CD4-positive, alpha-beta T cell (primary cell): Measurements from ENCODE around the gene PRR15. TPM values are rescaled to one million over a fixed set of nuclear protein-coding genes. Genes with fewer than 3 reads are reported as not detected.

Source experiments
- ATAC-seq: fragments of 200-7000 bp; cut with Tn5 transposase; one replicate; pipeline ENCODE4 v1.10.0; 2022; ENCODE audit warnings: mild to moderate bottlenecking; ENCODE audit not compliant: poor library complexity
- CTCF ChIA-PET: fragments of 350-600 bp; sonication (Branson Sonifier 250); formaldehyde crosslinking; loops from one replicate; lab custom pipeline; 2021; ENCODE audit warnings: antibody characterized with exemption, inconsistent platforms; lab: Charles Lee
- POLR2A ChIA-PET: fragments of 350-600 bp; sonication (Branson Sonifier 250); formaldehyde crosslinking; loops from one replicate; lab custom pipeline; 2021; ENCODE audit warnings: antibody characterized with exemption, inconsistent platforms; lab: Charles Lee
- DNase-seq, 14 experiments: peaks; one replicate each; pipeline ENCODE4 v3.0.0-alpha.2; 2013 to 2020; ENCODE audit warnings: mixed read lengths in 2 of 14
- H3K27ac ChIP-seq, 2 donors: one replicate each; pipeline versions ENCODE4 v1.5.1 to v1.7.0; 2013; ENCODE audit warnings: low read length in 2 of 2, low read depth in 1 of 2, mild to moderate bottlenecking in 1 of 2
- H3K27me3 ChIP-seq, 2 experiments: 1 replicate in 1 of 2; 2 replicates in 1 of 2; pipeline versions ENCODE4 v1.6.1 to v1.7.0; 2013; ENCODE audit warnings: low read length in 2 of 2, control low read depth in 1 of 2, mild to moderate bottlenecking in 1 of 2, moderate library complexity in 1 of 2; ENCODE audit not compliant: insufficient read depth in 2 of 2, control insufficient read depth in 1 of 2
- H3K36me3 ChIP-seq: one replicate; pipeline ENCODE4 v1.6.1; 2013; ENCODE audit warnings: low read length, control low read depth; ENCODE audit not compliant: insufficient read depth
- H3K4me1 ChIP-seq: one replicate; pipeline ENCODE4 v1.6.1; 2013; ENCODE audit warnings: low read length, control low read depth; ENCODE audit not compliant: insufficient read depth
- H3K4me3 ChIP-seq: one replicate; pipeline ENCODE4 v1.5.1; 2013; ENCODE audit warnings: mild to moderate bottlenecking, low read length, moderate library complexity
- H3K9me3 ChIP-seq, 2 experiments: 1 replicate in 1 of 2; 2 replicates in 1 of 2; pipeline versions ENCODE4 v1.6.1 to v1.7.0; 2013; ENCODE audit warnings: low read length in 2 of 2, mild to moderate bottlenecking in 2 of 2, control low read depth in 1 of 2, moderate library complexity in 1 of 2; ENCODE audit not compliant: control insufficient read depth in 1 of 2, insufficient read depth in 1 of 2
- H3K27ac Mint-ChIP-seq: one replicate; pipeline ENCODE4 v1.8.0; 2020; ENCODE audit warnings: mixed read lengths
- H3K27me3 Mint-ChIP-seq: one replicate; pipeline ENCODE4 v1.8.0; 2021; ENCODE audit warnings: mixed read lengths
- H3K36me3 Mint-ChIP-seq: one replicate; pipeline ENCODE4 v1.8.0; 2021; ENCODE audit warnings: low read depth, mixed read lengths
- H3K4me1 Mint-ChIP-seq: one replicate; pipeline ENCODE4 v1.8.0; 2021; ENCODE audit warnings: low read depth, mixed read lengths
- H3K4me3 Mint-ChIP-seq: one replicate; pipeline ENCODE4 v1.8.0; 2020; ENCODE audit warnings: mild to moderate bottlenecking, mixed read lengths
- H3K9me3 Mint-ChIP-seq: one replicate; pipeline ENCODE4 v1.8.0; 2020; ENCODE audit warnings: mixed read lengths
- intact Hi-C, 2 experiments: fragments of 100-400 bp; cut with DNase I in 1 of 2; cut with micrococcal nuclease in 1 of 2; formaldehyde crosslinking; loops; one replicate each; pipeline versions ENCODE4 v1.15.1 to v1.9.0; 2023 to 2025; cut with DNase I, micrococcal nuclease
- total RNA-seq, 174 experiments: library from RNA in 2 of 174; stranded (reverse) in 2 of 174; gene quantifications; one replicate each; pipeline ENCODE4 v1.2.3 and lab custom pipeline; 2021 to 2026
- TF ChIP-seq, protein P1 (sequence below): fragments of 200-600 bp; IDR thresholded peaks from one replicate; pipeline ENCODE4 v1.8.0; 2022; ENCODE audit warnings: antibody characterized with exemption, mild to moderate bottlenecking

PRR15 gene
- total RNA-seq, 2 experiments from 2014 or later, result not detected

- no peaks in the 10 kb centered on the region for H3K4me1 Mint-ChIP-seq
- Histone ChIP-seq H3K36me3 (no peaks in the 10 kb centered on the region), H3K27ac (no peak overlapping the region), H3K4me3 (no peak overlapping the region), H3K27me3 (peaks cover 2 to 3% of the 10 kb centered on the region in 2 experiments), H3K9me3 (peaks cover 6 to 10% of the 10 kb centered on the region in 2 experiments), H3K4me1 (no peaks in the 10 kb centered on the region)
- H3K27me3 Mint-ChIP-seq, result peaks cover 63% of the 10 kb centered on the region
- no peak for ATAC-seq
- DNase-seq, result no peak
- TF ChIP-seq, protein P1, sequence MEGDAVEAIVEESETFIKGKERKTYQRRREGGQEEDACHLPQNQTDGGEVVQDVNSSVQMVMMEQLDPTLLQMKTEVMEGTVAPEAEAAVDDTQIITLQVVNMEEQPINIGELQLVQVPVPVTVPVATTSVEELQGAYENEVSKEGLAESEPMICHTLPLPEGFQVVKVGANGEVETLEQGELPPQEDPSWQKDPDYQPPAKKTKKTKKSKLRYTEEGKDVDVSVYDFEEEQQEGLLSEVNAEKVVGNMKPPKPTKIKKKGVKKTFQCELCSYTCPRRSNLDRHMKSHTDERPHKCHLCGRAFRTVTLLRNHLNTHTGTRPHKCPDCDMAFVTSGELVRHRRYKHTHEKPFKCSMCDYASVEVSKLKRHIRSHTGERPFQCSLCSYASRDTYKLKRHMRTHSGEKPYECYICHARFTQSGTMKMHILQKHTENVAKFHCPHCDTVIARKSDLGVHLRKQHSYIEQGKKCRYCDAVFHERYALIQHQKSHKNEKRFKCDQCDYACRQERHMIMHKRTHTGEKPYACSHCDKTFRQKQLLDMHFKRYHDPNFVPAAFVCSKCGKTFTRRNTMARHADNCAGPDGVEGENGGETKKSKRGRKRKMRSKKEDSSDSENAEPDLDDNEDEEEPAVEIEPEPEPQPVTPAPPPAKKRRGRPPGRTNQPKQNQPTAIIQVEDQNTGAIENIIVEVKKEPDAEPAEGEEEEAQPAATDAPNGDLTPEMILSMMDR, result no peak
- intact Hi-C loops, result no loop called here
- POLR2A ChIA-PET, result no interaction called here
- CTCF ChIA-PET, result no interaction called here
- H3K36me3 Mint-ChIP-seq, result no peaks in the 10 kb centered on the region
- H3K9me3 Mint-ChIP-seq, result no peaks in the 10 kb centered on the region
- H3K27ac Mint-ChIP-seq, result no peak overlapping the region
- H3K4me3 Mint-ChIP-seq, result no peak overlapping the region
Observed at GRCh38 chr7:29572558-29572957, 8.9 kb downstream of the PRR15 start.

- Histone ChIP-seq H3K9me3 (peaks cover 9 to 10% of the 10 kb centered on the region in 2 experiments), H3K4me3 (no peak overlapping the region), H3K4me1 (no peaks in the 10 kb centered on the region), H3K27me3 (peaks cover 0 to 3% of the 10 kb centered on the region in 2 experiments), H3K36me3 (no peaks in the 10 kb centered on the region), H3K27ac (no peak overlapping the region)
- POLR2A ChIA-PET, result no interaction called here
- no peaks in the 10 kb centered on the region for H3K36me3 Mint-ChIP-seq
- intact Hi-C loops, result no loop called here
- peaks cover 60% of the 10 kb centered on the region for H3K27me3 Mint-ChIP-seq
- ATAC-seq, result no peak
- H3K4me1 Mint-ChIP-seq, result no peaks in the 10 kb centered on the region
- CTCF ChIA-PET, result no interaction called here
- H3K9me3 Mint-ChIP-seq, result no peaks in the 10 kb centered on the region
- no peak overlapping the region for H3K4me3 Mint-ChIP-seq
- DNase-seq, result no peak
- TF ChIP-seq, protein P1, result no peak
- no peak overlapping the region for H3K27ac Mint-ChIP-seq
Observed at GRCh38 chr7:29573567-29573966, 9.9 kb downstream of the PRR15 start.

DNA sequence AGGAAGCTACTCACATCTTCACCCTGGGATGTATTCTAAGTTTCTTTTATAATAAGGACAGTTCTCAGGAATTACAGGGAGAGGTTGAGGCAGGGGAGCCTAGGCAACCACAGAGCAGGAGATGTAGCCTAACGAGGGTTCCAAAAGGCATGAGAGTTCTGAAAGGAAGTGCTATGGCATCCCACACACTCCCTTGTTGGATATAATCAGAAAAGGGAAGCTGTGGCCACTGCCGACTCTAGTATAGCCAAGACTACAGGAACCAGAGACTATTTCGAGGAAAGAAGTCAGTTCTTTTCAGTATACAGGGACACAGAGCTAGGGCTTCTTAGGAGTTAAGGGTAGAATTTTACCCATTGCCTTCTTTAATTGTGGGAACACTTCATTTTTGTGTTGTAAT lies 11.0 kb downstream of the PRR15 start:
- no peak overlapping the region for H3K4me3 Mint-ChIP-seq
- intact Hi-C loops, result no loop called here
- no peaks in the 10 kb centered on the region for H3K36me3 Mint-ChIP-seq
- no peak overlapping the region for H3K4me3 ChIP-seq
- TF ChIP-seq, protein P1, result no peak
- H3K27ac Mint-ChIP-seq, result no peak overlapping the region
- peaks cover 61% of the 10 kb centered on the region for H3K27me3 Mint-ChIP-seq
- no peaks in the 10 kb centered on the region for H3K36me3 ChIP-seq
- POLR2A ChIA-PET, result no interaction called here
- H3K9me3 ChIP-seq, result peaks cover 9 to 10% of the 10 kb centered on the region in 2 experiments
- H3K4me1 ChIP-seq, result no peaks in the 10 kb centered on the region
- CTCF ChIA-PET, result no interaction called here
- no peaks in the 10 kb centered on the region for H3K27me3 ChIP-seq
- ATAC-seq (no peak), DNase-seq (no peak)
- no peaks in the 10 kb centered on the region for H3K4me1 Mint-ChIP-seq
- no peak overlapping the region for H3K27ac ChIP-seq
- H3K9me3 Mint-ChIP-seq, result no peaks in the 10 kb centered on the region
